Fibroblast of skin of abdomen (primary cell): ENCODE results near the gene PLXNB1.
"Not testable (repeated sequence)": the region's sequence is repeated elsewhere in the genome, so short reads cannot be mapped to it uniquely, and the experiment has no call there.

Experiments
- DNase-seq: peaks from one replicate; pipeline ENCODE4 v3.0.0-alpha.2; 2013

The PLXNB1 gene

DNA sequence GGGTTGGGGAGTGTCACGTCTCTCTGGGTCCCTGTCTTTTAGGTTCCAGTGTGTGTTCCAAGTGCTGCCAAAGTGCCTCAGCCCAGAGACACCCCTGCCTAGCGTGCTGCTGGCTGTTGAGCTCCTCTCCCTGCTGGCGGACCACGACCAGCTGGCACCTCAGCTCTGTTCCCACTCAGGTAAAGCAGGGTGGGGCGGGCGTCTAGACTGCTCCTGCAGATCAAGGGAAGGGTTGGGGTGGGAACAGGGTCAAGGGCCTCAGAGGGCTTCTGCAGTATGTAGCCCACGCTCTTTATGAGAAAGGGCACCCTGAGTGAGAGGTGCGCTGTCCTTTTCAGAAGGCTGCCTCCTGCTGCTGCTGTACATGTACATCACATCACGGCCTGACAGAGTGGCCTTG, 33.8 kb upstream of the PLXNB1 start:
- DNase-seq, result no peak

GRCh38 chr3:48461767-48462166, 31.9 kb upstream of the PLXNB1 start:
- not testable (repeated sequence) for DNase-seq

DNA sequence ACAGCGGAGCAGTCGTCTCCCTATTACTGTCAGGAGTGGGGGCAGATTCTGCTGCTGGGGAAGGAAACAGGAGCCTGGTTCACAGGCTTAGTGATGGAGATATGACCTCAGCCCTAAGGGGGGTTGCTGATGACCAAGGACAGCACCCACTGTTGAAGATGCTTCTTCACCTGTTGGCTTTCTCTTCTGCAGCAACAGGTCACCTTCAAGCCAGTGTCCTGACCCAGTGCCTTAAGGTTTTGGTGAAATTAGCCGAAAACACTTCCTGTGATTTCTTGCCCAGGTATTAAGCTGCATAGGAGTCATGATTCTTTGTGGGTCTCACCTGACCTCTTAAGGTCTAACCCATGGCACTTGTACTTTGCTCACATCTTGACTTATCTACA, 30.6 kb upstream of the PLXNB1 start:
- DNase-seq, result no peak

GRCh38 chr3:48459773-48460516, 30.1 kb upstream of the PLXNB1 start:
- DNase-seq, result no peak

DNA sequence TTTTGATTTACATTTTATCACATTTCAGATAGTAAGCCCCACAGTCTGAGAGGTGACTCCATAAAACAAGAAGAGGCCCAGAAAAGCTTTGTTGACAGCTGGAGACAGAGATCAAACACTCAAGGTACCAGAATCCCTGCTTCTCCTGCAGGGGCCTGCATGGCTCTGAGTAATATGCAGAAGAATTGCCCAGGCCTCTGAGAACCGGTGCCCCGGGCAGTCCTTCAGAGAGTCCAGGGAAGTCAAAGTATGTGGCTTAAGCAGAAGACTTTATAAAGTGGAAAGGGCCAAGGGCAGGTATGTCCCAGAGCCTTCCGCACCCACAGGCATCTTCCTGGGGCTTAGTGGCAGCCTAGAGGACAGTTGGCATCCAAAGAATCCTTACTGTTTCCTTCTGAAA, 29.4 kb upstream of the PLXNB1 start:
- DNase-seq, result no peak

DNA sequence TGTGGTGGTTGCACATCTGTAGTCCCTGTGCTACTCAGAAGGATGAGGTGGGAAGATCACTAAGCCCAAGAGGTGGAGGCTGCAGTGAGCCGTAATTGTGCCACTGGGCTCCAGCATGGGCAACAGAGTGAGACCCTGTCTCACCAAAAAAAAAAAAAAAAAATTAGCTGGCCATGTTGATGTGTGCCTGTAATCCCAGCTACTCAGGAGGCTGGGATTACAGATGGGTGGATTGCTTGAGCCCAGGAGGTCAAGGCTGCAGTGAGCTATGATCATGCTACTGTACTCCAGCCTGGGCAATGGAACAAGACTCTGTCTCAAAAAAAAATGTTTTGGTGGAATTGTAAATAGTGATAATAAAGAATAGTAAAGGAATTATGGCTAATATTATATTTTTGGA, 26.6 kb upstream of the PLXNB1 start:
- DNase-seq, result no peak

GRCh38 chr3:48451270-48451669, 21.4 kb upstream of the PLXNB1 start:
- no peak for DNase-seq

DNA sequence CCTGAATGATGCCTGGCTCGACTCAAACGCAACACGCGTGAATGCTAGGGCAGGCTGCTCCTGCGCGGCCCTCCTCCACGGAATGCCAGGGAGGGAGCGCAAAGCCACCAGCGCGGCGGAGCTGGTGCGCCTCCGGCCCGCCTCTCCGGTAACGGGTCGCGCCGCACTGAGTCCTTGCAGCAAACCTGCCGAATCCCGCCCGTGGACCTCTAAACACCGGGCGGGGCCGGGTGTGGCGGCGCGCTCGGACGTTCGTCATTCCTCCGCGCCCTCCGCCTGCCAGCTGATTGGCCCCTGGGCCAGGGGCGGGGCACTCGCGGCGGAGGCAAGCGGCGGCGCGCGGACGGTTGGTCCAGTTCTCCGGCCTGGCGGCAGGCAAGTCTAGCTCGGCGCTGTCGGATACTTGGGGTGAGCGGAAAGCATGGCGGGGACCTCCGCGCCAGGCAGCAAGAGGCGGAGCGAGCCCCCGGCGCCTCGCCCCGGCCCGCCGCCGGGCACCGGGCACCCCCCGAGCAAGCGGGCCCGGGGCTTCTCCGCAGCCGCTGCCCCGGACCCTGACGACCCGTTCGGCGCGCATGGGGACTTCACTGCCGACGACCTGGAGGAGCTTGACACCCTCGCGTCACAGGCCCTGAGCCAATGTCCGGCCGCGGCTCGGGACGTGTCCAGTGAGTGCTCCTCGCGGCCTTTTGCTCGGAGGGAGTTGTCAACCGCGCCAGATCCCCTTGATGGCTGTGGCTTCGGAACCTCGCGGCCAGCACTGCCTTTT, 16.7 kb upstream of the PLXNB1 start, which contains the start of gene ATRIP:
ATRIP (plus strand) TSS at position 313 of the 769 bp plus-strand sequence; CDS start at position 422, 109 bp downstream.
- peak; percentile 81 for DNase-seq

- DNase-seq, result no peak
Measured at GRCh38 chr3:48446043-48446424, 16.1 kb upstream of the PLXNB1 start.

- DNase-seq, result no peak
Measured at GRCh38 chr3:48445277-48445882, 15.5 kb upstream of the PLXNB1 start.

- no peak for DNase-seq
Measured at GRCh38 chr3:48441940-48442339, 12.1 kb upstream of the PLXNB1 start.

DNA sequence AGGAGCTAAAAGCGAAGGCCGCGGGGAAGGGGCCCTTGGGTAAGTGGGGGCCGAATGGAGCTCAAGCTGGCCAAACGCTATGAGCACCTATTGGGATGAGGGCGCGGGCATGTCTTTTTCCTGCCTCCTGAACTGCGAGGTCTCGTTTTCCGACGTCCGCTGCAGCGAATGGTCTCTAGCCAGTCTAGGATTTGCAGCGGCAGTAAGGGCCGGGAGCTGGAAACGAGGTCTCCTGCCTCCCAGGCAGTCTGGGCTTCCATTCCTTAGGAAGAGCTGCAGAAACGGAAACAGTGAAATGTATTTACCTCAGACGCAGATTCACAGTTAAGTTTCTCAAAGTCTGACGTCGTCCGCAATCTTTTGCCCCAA, 10.7 kb upstream of the PLXNB1 start:
- no peak for DNase-seq

DNA sequence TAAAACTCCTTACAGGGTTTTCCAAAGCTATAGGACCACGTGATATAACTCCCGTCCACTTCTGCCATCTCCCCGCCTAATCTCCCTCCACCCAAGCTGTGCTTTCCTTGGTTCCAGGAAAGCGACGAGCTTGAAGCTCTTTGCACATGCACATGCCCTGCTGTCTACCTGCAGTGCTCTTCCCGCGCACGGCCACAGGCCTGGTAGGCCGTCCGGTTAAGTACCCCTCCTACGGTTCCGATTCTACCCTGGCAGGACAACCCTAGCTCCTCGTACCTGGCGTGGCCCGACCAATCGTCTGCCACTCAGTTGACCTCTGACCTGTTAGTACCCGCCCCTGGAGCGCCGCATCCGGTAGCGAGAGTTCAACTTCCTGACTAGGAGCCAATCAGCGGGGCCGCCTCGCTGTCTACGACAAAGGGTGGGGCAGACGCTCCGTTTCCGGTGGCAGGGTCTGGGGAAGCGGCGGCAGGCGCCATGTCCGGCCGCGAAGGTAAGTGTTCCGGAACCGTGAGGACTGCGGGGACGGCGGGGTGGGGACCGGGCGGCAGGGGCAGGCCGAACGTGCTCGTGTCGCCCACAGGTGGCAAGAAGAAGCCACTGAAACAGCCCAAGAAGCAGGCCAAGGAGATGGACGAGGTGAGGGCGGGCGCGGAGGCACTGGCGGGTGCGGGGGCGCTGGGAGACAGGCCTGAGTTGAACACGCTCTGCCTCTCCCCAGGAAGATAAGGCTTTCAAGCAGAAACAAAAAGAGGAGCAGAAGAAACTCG, 10.1 kb upstream of the PLXNB1 start, which contains the start of the genes CCDC51 and TMA7:
CCDC51 (minus strand) TSS at position 300 of the 770 bp plus-strand sequence. CDS start 4,991 bp downstream, outside the sequence.
TMA7 (plus strand) TSS at position 438 of the 770 bp plus-strand sequence; CDS start at position 478, 40 bp downstream.
- peak; percentile 94 for DNase-seq

DNA sequence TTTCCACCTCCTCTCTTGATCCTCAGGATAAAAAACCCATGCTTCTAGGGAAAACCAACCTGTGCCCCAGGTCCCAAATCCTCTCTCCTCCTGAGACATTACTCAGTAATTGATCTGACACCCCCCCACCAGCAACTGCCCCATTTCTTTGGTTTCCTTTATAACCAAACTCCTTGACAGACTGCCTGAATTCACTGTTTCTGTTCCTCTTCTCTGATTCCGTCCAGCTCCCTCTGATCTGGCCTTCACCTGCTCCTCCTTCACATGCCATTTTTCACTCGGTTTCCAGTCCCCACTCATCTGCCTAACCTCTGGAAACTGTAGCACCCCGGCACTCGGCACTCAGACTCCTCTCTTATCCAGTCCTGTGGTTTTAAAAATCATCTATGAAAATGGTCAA, 7.9 kb upstream of the PLXNB1 start:
- no peak for DNase-seq

GRCh38 chr3:48436855-48437254, 7.0 kb upstream of the PLXNB1 start:
- no peak for DNase-seq

DNA sequence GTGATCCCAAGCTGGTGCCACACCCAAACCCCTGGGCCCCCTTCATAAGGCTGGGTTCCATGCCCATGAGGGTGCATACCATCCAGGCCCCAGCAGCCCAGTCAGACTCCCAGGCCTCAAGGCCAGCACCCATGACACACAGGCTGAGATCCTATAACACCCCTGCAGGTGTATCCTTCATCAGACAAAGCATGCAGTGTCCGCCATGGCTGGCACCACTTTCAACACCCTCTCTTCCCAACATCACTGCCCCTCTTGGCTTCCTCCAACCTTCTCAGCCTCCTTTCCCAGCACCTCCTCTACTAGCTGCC, 6.5 kb upstream of the PLXNB1 start:
- DNase-seq, result no peak

GRCh38 chr3:48435774-48436476, 6.0 kb upstream of the PLXNB1 start:
- DNase-seq, result peak; percentile 74

- DNase-seq, result no peak
Measured at GRCh38 chr3:48435223-48435595, 5.3 kb upstream of the PLXNB1 start.

DNA sequence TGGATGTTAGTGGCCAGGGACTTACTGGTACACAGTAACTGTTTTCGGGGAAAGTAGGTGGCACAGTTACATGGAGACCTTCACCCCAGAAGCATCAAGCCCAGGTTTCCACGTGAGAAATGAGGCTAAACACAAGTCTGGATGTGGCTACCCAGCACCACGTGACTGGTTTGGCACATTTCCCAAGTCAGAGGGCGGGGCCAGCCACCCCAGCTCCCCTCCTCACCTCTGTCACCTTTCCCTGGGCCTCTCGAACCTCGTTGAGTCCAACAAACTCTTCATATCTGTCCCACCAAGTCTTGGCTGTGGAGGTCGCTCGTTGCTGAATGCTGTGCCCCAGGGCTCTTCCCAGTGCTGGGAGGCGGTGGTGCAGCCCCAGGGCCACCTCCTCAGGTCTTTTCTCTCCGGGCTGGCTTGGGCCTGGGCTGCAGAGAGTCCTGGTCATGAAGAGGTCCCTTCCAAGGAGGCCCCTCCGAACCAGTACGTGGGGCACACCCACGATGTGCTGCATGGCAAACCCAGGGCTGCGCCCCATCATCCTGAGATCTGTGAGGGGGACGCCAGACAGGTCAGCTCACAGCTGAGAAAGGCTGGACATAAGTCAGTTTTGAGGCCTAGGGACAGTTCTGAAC, 4.8 kb upstream of the PLXNB1 start:
- DNase-seq, result no peak

- DNase-seq, result no peak
Measured at GRCh38 chr3:48433472-48434118, 3.7 kb upstream of the PLXNB1 start.
